Activated CD8-positive, alpha-beta memory T cell treated with anti-CD3 and anti-CD28 coated beads for 24 hours (primary cell): ENCODE results near the gene IKZF2.

Experiments
- DNase-seq: peaks from one replicate; pipeline ENCODE4 v3.0.0-alpha.2; 2020

Gene IKZF2

GRCh38 chr2:213091765-213092164, 59.6 kb downstream of the IKZF2 start:
- DNase-seq = no peak

GRCh38 chr2:213090772-213091171, 60.6 kb downstream of the IKZF2 start:
- DNase-seq = no peak

GRCh38 chr2:213089438-213089837, 62.0 kb downstream of the IKZF2 start:
- DNase-seq = no peak

- DNase-seq = no peak
Measured at GRCh38 chr2:213087040-213087439, 64.4 kb downstream of the IKZF2 start.

- DNase-seq = no peak
Measured at GRCh38 chr2:213086571-213086970, 64.8 kb downstream of the IKZF2 start.

GRCh38 chr2:213086050-213086449, 65.4 kb downstream of the IKZF2 start:
- no peak for DNase-seq

GRCh38 chr2:213085538-213085937, 65.9 kb downstream of the IKZF2 start:
- no peak for DNase-seq

GRCh38 chr2:213084261-213084660, 67.2 kb downstream of the IKZF2 start:
- no peak for DNase-seq

- no peak for DNase-seq
Measured at GRCh38 chr2:213080969-213081617, 70.3 kb downstream of the IKZF2 start.

- DNase-seq = no peak
Measured at GRCh38 chr2:213079756-213080155, 71.7 kb downstream of the IKZF2 start.

- DNase-seq = no peak
Measured at GRCh38 chr2:213078686-213079085, 72.7 kb downstream of the IKZF2 start.

GRCh38 chr2:213069531-213069930, 81.9 kb downstream of the IKZF2 start:
- no peak for DNase-seq

- DNase-seq = no peak
Measured at GRCh38 chr2:213068676-213069359, 82.6 kb downstream of the IKZF2 start.

GRCh38 chr2:213067888-213068287, 83.5 kb downstream of the IKZF2 start:
- no peak for DNase-seq

- DNase-seq = no peak
Measured at GRCh38 chr2:213066443-213066743, 85.0 kb downstream of the IKZF2 start.

- DNase-seq = no peak
Measured at GRCh38 chr2:213065583-213066442, 85.6 kb downstream of the IKZF2 start.

GRCh38 chr2:213064099-213064498, 87.3 kb downstream of the IKZF2 start:
- DNase-seq = no peak

- no peak for DNase-seq
Measured at GRCh38 chr2:213057977-213058376, 93.4 kb downstream of the IKZF2 start.

- no peak for DNase-seq
Measured at GRCh38 chr2:213046431-213046830, 105.0 kb downstream of the IKZF2 start.

GRCh38 chr2:213043566-213043965, 107.8 kb downstream of the IKZF2 start:
- DNase-seq = no peak

GRCh38 chr2:213042262-213042661, 109.2 kb downstream of the IKZF2 start:
- no peak for DNase-seq

GRCh38 chr2:213036836-213037235, 114.6 kb downstream of the IKZF2 start:
- DNase-seq = no peak

GRCh38 chr2:213034585-213034984, 116.8 kb downstream of the IKZF2 start:
- DNase-seq = no peak

GRCh38 chr2:213032607-213033006, 118.8 kb downstream of the IKZF2 start:
- DNase-seq = no peak
